GM12878 (cell line): ENCODE results near the gene SASH1. TPM values are rescaled to one million over a fixed set of nuclear protein-coding genes. Genes with fewer than 3 reads are reported as not detected.
A peak's percentile ranks its signal among the peaks of the same experiment; 100 is the strongest.

Experiments used
- CBFB ChIP-seq: IDR thresholded peaks from 2 replicates; pipeline ENCODE4 v1.6.1; 2016; ENCODE audit warnings: antibody characterized with exemption, low read depth
- CREM ChIP-seq: IDR thresholded peaks from 2 replicates; pipeline ENCODE4 v1.6.1; 2014; ENCODE audit warnings: antibody characterized with exemption, low read depth
- DPF2 ChIP-seq: fragments of 450-650 bp; IDR thresholded peaks from 2 replicates; pipeline ENCODE4 v1.6.1; 2017; ENCODE audit warnings: mild to moderate bottlenecking
- FOXM1 ChIP-seq: IDR thresholded peaks from 2 replicates; pipeline ENCODE4 v1.6.1; 2012; ENCODE audit warnings: low read depth, mild to moderate bottlenecking, inconsistent platforms, low read length, moderate library complexity
- HCFC1 ChIP-seq: fragments of 150-350 bp; IDR thresholded peaks from 2 replicates; pipeline ENCODE4 v1.6.1; 2014; ENCODE audit warnings: low read length
- HDAC2 ChIP-seq: fragments of 200-600 bp; sonication (generic); IDR thresholded peaks from 2 replicates; pipeline ENCODE4 v1.6.1; 2017
- JUND ChIP-seq: IDR thresholded peaks from 2 replicates; pipeline ENCODE4 v1.6.1; 2012; ENCODE audit warnings: low read depth, mild to moderate bottlenecking, low read length, improper control_type of control experiment, moderate library complexity
- MEF2B ChIP-seq: fragments of 450-650 bp; IDR thresholded peaks from 2 replicates; pipeline ENCODE4 v1.6.1; 2018; ENCODE audit warnings: mild to moderate bottlenecking, moderate library complexity; ENCODE audit not compliant: partially characterized antibody, poor library complexity, severe bottlenecking
- RFX5 ChIP-seq: IDR thresholded peaks from 2 replicates; pipeline ENCODE4 v1.6.1; 2011; ENCODE audit warnings: low read depth, low read length, improper control_type of control experiment
- SMAD5 ChIP-seq: IDR thresholded peaks from 2 replicates; pipeline ENCODE4 v1.6.1; 2016; ENCODE audit warnings: antibody characterized with exemption, low read depth
- TCF12 ChIP-seq: IDR thresholded peaks from 2 replicates; pipeline ENCODE4 v1.6.1; 2011; ENCODE audit warnings: low read depth, mild to moderate bottlenecking, low read length
- YY1 ChIP-seq: IDR thresholded peaks from 2 replicates; pipeline ENCODE4 v1.6.1; 2011; ENCODE audit warnings: low read depth, mild to moderate bottlenecking, low read length
- ZNF622 ChIP-seq: fragments of 450-650 bp; IDR thresholded peaks from 2 replicates; pipeline ENCODE4 v1.6.1; 2017; ENCODE audit warnings: mild to moderate bottlenecking, inconsistent platforms
- ZSCAN29 ChIP-seq: fragments of 450-650 bp; IDR thresholded peaks from 2 replicates; pipeline ENCODE4 v1.6.1; 2017; ENCODE audit warnings: mild to moderate bottlenecking, moderate library complexity
- polyA plus RNA-seq, 11 experiments: library from polyadenylated mRNA; depleted of rRNA in 4 of 11; unstranded in 6 of 11; stranded (reverse) in 5 of 11; fragments of >200 nt; fragmentation: Nextera tagmentation in 4 of 11; fragmentation: Illumina TruSeq in 1 of 11; extraction: Ambion mirVana in 4 of 11; extraction: Trizol in 1 of 11; gene quantifications; 1 replicate in 1 of 11; 2 replicates in 10 of 11; pipeline versions ENCODE4 v1.2.1 to v1.2.3, GENCODE V29; 2011 to 2016; ENCODE audit warnings: inconsistent platforms in 2 of 11, missing spikeins in 2 of 11, low read depth in 1 of 11
- total RNA-seq, 4 experiments: library from RNA; depleted of rRNA in 3 of 4; stranded (reverse); fragments of >200 nt in 3 of 4; fragmentation: Illumina TruSeq in 1 of 4; extraction: Trizol in 1 of 4; gene quantifications; 2 replicates each; pipeline versions ENCODE4 v1.2.1 to v1.2.3, GENCODE V29; 2013 to 2021
- TF ChIP-seq, protein P1 (sequence below): fragments of 450-650 bp; IDR thresholded peaks from 2 replicates; pipeline ENCODE4 v1.6.1; 2016; ENCODE audit warnings: mild to moderate bottlenecking, moderate library complexity, borderline replicate concordance
- TF ChIP-seq, protein P2 (sequence below), 3 experiments: IDR thresholded peaks in 2 of 3; conservative IDR thresholded peaks in 1 of 3; 2 replicates each; pipeline ENCODE4 v1.5.1; 2011; ENCODE audit warnings: low read depth in 3 of 3, low read length in 3 of 3, mild to moderate bottlenecking in 3 of 3, control low read depth in 2 of 3, moderate library complexity in 2 of 3, inconsistent platforms in 1 of 3, mixed read lengths in 1 of 3; ENCODE audit not compliant: control insufficient read depth in 2 of 3, insufficient read depth in 1 of 3; ENCODE audit errors: extremely low read depth in 1 of 3
- TF ChIP-seq, protein P3 (sequence below): IDR thresholded peaks from 2 replicates; pipeline ENCODE4 v1.6.1; 2011; ENCODE audit warnings: low read depth, mild to moderate bottlenecking, low read length, moderate library complexity, borderline replicate concordance; ENCODE audit errors: extremely low read depth
- TF ChIP-seq, protein P4 (sequence below): fragments of 450-650 bp; IDR thresholded peaks from 2 replicates; pipeline ENCODE4 v1.6.1; 2014; ENCODE audit warnings: mild to moderate bottlenecking
- TF ChIP-seq, protein P5 (sequence below): IDR thresholded peaks from 2 replicates; pipeline ENCODE4 v1.6.1; 2012; ENCODE audit warnings: low read depth, low read length, improper control_type of control experiment
- TF ChIP-seq, protein P6 (sequence below): IDR thresholded peaks from 2 replicates; pipeline ENCODE4 v1.6.1; 2012; ENCODE audit warnings: low read length, inconsistent platforms

SASH1 gene
- total and polyA plus RNA-seq, 10 of the 15 experiments (the other 5 are each of a cell fraction or from before 2014, with no cell fraction given), result 0.01 to 0.73 (median 0.14) TPM; not detected in 4

DNA sequence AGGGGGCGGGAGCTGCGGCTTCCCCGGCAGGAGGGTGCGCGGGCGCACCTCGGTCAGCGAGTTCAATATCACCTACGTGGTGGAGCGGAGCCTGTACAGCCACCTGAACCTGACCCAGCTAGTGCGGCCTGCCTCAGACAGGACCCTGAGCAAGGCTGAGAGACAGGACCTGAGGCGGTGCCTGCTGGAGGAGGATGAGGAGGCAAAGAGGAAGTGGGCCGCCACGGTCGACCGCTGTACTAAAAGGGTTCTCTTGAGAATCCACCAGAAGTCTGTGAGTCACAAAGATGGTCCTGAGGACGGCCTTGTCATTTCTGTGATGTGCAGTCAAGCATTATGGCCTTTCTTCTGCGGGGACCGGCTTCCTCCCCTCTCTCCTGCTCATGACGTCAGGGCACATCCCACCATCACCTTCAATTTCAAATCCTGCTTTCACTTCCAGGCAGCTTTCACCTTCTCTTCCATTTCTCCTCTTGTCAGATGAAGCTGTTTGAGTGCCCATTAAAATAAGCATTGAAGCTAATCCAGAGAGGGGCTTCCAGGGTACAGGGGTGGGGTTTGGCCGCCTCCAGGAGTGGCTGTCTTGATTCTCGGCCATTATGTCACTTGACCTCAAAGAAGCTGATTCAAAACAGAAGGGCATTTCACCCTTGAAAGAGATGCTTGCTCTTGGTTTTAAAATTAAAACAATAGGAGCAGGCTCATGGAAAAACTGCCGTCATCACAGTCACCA lies 177.6 kb downstream of the SASH1 start (continued):
- TF ChIP-seq, protein P1, sequence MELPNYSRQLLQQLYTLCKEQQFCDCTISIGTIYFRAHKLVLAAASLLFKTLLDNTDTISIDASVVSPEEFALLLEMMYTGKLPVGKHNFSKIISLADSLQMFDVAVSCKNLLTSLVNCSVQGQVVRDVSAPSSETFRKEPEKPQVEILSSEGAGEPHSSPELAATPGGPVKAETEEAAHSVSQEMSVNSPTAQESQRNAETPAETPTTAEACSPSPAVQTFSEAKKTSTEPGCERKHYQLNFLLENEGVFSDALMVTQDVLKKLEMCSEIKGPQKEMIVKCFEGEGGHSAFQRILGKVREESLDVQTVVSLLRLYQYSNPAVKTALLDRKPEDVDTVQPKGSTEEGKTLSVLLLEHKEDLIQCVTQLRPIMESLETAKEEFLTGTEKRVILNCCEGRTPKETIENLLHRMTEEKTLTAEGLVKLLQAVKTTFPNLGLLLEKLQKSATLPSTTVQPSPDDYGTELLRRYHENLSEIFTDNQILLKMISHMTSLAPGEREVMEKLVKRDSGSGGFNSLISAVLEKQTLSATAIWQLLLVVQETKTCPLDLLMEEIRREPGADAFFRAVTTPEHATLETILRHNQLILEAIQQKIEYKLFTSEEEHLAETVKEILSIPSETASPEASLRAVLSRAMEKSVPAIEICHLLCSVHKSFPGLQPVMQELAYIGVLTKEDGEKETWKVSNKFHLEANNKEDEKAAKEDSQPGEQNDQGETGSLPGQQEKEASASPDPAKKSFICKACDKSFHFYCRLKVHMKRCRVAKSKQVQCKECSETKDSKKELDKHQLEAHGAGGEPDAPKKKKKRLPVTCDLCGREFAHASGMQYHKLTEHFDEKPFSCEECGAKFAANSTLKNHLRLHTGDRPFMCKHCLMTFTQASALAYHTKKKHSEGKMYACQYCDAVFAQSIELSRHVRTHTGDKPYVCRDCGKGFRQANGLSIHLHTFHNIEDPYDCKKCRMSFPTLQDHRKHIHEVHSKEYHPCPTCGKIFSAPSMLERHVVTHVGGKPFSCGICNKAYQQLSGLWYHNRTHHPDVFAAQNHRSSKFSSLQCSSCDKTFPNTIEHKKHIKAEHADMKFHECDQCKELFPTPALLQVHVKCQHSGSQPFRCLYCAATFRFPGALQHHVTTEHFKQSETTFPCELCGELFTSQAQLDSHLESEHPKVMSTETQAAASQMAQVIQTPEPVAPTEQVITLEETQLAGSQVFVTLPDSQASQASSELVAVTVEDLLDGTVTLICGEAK, result no peak
- no peak for TF ChIP-seq SMAD5
- peak; percentile 78 for TF ChIP-seq CREM
- TF ChIP-seq MEF2B, result peak; percentile 45
- TF ChIP-seq ZSCAN29, result no peak
- no peak for TF ChIP-seq ZNF622
- 0 out of 2 replicates have a peak, but pooled peaks have one; percentile 49 for TF ChIP-seq CBFB
- peak; percentile 26; the same call in 1 of the 2 replicates for TF ChIP-seq DPF2
- TF ChIP-seq, protein P2, sequence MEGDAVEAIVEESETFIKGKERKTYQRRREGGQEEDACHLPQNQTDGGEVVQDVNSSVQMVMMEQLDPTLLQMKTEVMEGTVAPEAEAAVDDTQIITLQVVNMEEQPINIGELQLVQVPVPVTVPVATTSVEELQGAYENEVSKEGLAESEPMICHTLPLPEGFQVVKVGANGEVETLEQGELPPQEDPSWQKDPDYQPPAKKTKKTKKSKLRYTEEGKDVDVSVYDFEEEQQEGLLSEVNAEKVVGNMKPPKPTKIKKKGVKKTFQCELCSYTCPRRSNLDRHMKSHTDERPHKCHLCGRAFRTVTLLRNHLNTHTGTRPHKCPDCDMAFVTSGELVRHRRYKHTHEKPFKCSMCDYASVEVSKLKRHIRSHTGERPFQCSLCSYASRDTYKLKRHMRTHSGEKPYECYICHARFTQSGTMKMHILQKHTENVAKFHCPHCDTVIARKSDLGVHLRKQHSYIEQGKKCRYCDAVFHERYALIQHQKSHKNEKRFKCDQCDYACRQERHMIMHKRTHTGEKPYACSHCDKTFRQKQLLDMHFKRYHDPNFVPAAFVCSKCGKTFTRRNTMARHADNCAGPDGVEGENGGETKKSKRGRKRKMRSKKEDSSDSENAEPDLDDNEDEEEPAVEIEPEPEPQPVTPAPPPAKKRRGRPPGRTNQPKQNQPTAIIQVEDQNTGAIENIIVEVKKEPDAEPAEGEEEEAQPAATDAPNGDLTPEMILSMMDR (IDR thresholded peaks at IDR 0.05 in 2 of 3, conservative IDR thresholded peaks at IDR 0.05 in 1 of 3; ENCODE audit: control insufficient read depth in 2 of 3, extremely low read depth in 1 of 3, insufficient read depth in 1 of 3, low read depth in 3 of 3, low read length in 3 of 3), result no peak
- TF ChIP-seq, protein P3, sequence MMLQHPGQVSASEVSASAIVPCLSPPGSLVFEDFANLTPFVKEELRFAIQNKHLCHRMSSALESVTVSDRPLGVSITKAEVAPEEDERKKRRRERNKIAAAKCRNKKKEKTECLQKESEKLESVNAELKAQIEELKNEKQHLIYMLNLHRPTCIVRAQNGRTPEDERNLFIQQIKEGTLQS, result no peak
- TF ChIP-seq JUND, result no peak
- TF ChIP-seq FOXM1, result peak; percentile 69; the same call in 1 of the 2 replicates
- 0 out of 2 replicates have a peak, but pooled peaks have one; percentile 14 for TF ChIP-seq YY1
- TF ChIP-seq HDAC2, result no peak
- TF ChIP-seq, protein P4, sequence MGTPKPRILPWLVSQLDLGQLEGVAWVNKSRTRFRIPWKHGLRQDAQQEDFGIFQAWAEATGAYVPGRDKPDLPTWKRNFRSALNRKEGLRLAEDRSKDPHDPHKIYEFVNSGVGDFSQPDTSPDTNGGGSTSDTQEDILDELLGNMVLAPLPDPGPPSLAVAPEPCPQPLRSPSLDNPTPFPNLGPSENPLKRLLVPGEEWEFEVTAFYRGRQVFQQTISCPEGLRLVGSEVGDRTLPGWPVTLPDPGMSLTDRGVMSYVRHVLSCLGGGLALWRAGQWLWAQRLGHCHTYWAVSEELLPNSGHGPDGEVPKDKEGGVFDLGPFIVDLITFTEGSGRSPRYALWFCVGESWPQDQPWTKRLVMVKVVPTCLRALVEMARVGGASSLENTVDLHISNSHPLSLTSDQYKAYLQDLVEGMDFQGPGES, result no peak
- no peak for TF ChIP-seq RFX5
- no peak for TF ChIP-seq HCFC1
- TF ChIP-seq, protein P5, sequence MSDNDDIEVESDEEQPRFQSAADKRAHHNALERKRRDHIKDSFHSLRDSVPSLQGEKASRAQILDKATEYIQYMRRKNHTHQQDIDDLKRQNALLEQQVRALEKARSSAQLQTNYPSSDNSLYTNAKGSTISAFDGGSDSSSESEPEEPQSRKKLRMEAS, result no peak
- TF ChIP-seq TCF12, result no peak
- TF ChIP-seq, protein P6, sequence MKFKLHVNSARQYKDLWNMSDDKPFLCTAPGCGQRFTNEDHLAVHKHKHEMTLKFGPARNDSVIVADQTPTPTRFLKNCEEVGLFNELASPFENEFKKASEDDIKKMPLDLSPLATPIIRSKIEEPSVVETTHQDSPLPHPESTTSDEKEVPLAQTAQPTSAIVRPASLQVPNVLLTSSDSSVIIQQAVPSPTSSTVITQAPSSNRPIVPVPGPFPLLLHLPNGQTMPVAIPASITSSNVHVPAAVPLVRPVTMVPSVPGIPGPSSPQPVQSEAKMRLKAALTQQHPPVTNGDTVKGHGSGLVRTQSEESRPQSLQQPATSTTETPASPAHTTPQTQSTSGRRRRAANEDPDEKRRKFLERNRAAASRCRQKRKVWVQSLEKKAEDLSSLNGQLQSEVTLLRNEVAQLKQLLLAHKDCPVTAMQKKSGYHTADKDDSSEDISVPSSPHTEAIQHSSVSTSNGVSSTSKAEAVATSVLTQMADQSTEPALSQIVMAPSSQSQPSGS, result peak; percentile 73
